HG02870 (cell line): Measurements from ENCODE around the gene OLIG1.

ENCODE experiments used
- ATAC-seq: cut with Tn5 transposase; IDR thresholded peaks from one replicate; pipeline ENCODE4 v1.9.1; 2021; ENCODE audit warnings: mild to moderate bottlenecking, moderate library complexity; ENCODE audit not compliant: unreplicated experiment

OLIG1 gene

DNA sequence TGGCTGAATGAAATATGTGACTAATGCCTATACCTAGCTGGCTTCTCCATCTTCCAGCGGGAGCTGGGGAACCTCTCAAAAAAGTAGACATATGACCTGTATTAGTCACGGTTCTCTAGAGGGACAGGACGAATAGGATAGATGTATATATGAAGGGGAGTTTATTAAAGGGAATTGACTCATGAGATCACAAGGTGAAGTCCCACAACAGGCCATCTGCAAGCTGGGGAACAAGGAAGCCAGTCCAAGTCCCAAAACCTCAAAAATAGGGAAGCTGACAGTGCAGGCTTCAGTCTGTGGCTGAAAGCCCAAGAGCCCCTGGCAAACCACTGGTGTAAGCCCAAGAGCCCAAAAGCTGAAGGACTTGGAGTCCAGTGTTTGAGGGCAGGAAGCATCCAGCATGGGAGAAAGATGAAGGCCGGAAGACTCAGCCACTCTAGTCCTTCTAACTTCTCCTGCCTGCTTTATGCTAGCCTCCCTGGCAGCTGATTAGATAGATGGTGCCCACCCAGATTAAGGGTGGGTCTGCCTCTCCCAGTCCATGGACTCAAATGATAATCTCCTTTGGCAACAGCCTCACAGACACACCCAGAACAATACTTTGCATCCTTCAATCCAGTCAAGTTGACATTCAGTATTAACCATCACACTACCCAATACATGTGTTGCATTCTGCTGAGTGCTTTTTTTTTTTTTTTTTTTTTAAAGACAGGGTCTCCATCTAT lies 19.6 kb downstream of the OLIG1 start:
- ATAC-seq = no peak

- ATAC-seq = no peak
These were observed 26.5 kb downstream of the OLIG1 start for GRCh38 chr21:33096426-33096825.

- no peak for ATAC-seq
These were observed 29.2 kb downstream of the OLIG1 start for GRCh38 chr21:33099131-33099530.

- ATAC-seq = no peak
These were observed 31.5 kb downstream of the OLIG1 start for GRCh38 chr21:33101300-33101911.

- no peak for ATAC-seq
These were observed 35.1 kb downstream of the OLIG1 start for GRCh38 chr21:33105088-33105487.

- no peak for ATAC-seq
These were observed 38.3 kb downstream of the OLIG1 start for GRCh38 chr21:33108228-33108627.

DNA sequence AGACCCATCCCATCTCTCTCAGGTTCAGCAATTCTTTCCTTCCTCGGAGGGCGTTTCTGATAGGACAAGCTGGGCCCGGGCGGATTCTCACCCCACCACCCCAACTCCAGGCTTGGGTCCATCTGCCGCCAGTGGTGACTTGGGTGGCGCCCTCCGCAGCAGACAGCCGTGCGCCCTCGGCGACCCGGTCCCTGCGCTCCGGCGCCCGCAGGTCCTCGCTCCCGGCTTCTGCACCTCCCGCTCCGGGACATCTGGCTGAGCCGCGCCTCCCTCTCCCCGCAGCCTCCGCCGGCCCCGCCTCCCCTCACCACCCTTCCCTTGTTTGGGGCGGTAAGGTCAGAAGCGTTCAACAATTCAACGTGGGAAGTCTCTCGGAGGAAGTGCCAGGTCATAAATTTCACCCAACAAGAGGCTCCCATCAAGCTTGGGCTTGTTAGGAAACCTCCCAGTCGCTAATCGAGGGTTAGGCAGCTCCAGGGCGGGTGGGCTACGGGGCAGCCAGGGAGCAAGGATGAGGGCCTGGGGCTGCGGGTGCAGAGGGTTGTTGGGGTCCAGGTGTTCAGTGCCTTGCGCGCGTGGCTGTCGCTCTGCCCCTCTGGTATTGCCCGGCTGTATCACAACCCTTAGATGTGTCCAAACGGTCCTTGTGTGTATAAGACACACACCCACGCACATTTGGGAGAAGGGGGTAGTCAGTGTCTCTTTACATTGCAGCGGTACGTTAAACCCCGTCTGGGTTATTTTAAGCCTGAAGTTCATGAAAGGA lies 39.8 kb downstream of the OLIG1 start:
- ATAC-seq = no peak

DNA sequence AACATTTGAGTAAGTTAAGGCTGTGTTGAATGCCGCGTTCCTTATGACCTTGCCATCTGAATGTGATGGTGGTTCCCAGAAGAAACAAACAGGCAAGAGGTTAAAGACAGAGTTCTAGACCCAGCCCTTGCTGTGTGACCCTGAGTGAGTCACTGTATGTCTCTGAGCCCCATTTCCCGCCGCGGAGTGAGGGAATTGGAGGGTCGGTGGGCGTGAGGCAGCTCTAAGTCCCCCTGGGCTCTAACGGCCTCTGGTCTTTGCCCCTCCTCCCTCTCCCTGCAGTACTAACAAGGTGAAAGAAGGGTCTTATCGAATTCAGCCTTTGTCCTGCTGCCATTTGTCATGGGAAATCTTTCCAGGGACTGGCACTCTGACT lies 40.4 kb downstream of the OLIG1 start:
- ATAC-seq = no peak

DNA sequence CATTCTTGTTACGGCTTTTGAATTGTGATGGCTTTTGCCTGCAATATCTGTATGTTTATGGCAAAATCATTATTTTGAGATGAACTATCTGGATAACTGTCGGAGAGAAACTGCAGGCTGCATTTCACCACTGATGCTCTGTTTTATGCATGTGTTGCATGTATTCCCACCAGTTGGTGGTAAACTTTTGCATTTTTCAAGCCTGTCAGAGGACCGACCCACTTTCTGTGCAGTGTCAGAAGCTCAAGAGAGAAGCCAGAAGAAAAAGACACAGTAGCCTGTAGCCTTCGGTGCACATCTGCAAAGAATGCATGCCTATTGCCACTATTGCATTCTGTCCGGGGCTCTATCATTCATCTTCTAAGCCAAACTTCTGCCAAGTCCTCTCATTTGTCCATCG lies 41.6 kb downstream of the OLIG1 start:
- ATAC-seq = no peak

- ATAC-seq = no peak
These were observed 42.2 kb downstream of the OLIG1 start for GRCh38 chr21:33112151-33112550.

GRCh38 chr21:33112681-33113080 lies 42.7 kb downstream of the OLIG1 start:
- no peak for ATAC-seq

DNA sequence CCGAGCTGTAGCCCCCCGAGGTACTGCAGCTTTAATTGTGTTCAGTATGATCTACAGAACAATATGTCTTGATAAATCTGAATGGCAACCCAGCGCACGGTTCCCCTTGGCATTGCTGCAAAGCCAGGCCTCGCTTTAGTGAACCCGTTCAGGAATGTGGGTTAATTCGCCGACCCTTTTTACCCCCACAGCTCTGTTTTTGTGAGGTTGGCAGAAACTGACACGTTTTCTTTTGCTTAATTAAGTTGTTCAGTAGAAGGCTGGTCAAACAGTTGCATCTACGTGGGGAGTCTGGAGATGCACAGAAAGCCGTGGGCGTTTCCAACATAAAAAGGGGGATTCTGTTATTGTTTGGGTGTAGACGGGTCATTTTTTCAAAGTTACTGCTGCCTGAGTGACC lies 43.2 kb downstream of the OLIG1 start:
- no peak for ATAC-seq

DNA sequence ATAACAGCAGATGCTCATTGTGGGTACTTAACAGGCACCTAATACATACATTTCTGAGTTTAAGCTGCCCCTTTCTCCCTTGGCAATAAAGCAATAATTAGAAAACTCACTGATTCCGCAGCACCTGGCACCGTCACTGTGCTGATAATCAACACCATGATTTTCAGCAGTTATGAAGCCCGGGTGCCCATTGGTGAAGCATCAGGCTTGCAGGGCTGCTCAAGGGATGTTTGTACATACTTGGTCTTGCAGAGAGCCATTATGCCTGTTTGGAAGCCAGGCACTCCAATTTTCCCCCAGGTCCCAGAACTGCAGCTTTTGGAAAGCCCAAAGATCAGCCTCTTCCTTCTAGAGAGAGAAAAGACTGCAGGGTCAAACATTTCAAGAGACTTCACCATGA lies 44.3 kb downstream of the OLIG1 start:
- ATAC-seq = no peak

DNA sequence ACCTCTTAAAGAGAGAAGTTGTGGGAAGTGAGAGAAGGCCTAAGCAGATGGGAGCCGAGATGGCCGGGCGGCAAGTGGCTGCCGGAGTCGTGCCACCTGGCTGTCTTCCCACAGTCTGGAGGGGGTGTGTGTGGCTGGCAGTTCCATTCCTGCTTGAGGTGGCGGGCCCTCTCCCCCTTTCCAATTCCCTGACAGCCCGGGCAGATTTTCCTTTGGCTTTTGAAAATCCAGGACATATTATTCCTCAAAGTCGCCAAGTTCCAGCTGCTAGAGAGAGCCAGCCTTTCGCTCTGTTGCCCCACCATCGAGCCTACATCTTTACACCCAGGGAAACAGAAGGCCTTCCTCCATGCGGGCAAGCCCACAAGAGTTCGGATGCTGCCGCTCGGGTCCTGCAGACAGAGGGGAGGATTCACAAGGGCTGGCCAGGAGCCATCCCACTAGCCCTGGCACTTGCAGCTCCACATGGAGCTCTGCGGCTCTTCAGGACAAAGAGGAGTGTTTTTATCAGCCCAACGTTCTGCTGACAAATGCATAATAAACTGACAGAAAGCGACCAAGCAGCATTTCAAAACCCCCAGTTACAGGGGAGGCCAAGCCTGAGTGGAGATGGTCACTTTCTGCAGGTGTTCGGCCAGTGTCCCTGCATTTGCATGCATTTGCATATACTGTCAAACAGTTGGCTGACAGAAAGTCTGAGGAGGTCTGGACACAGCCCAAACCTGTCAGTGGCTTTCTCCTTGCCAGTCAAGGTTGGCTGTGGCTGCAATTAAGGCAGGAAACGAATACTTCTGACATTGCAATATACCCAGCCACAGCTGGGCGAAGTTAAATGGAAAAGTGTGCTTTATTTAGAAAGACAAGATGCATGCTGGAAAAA lies 45.9 kb downstream of the OLIG1 start:
- no peak for ATAC-seq

DNA sequence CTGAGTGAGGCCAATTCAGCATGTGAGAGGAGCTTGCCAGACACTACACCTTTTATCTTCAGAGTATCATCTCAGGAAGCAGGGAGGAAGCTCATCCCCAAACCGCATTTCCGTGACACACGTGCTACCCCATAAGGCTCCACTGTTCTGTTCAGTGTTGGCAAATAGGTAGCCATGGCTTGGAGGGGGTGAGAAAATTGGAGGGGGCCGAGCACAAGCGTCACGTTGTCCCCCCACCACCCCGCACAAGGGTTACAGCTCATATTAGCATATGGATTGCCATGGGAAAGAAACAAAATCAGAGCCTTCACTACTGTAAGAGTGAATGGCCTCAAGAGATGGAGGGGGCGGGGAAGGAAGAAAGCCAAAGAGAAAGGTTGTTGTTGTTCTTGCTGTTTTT lies 46.7 kb downstream of the OLIG1 start:
- no peak for ATAC-seq

DNA sequence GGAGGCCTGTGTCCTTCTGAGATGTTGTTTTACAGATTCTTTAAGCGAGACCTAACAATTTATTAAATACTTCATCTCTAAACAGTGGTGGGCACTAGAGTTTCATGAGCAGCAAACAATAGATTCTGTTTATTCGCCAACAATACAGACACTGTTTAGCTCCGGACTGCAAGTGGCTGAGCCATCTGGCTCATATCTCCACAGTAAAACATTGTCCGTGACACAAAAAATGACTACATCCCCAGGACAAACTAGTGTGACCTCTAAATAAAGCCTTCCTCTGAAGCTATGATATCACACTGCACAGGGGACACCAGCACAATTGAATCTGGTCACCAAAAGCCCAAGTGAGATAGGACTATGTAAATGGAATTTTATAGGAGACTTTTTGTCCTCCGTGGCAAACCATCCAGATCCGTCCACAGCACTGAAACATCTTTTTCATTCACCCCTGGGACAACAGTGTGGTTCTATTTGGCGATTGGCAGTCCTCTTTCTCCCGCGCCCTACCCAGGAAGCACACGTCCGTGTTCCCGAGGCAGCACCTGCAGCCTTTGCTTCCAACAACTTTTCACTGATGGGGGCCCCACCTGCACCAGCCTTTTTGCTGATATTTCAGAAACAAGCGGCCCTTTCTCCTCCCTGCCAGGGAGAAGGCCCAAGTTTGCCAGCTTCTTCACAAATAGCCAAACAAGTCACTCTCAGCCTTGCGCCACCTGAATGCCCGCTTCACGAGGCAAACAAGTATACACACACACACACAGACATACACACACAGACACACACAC lies 47.4 kb downstream of the OLIG1 start:
- no peak for ATAC-seq
